ENCODE results near the gene ITSN1. TPM values are rescaled to one million over a fixed set of nuclear protein-coding genes. Genes with fewer than 3 reads are reported as not detected.

Gene ITSN1
- total RNA-seq, 4 donors from 2014 or later = 37.0 to 123 (median 61.1) TPM

DNA sequence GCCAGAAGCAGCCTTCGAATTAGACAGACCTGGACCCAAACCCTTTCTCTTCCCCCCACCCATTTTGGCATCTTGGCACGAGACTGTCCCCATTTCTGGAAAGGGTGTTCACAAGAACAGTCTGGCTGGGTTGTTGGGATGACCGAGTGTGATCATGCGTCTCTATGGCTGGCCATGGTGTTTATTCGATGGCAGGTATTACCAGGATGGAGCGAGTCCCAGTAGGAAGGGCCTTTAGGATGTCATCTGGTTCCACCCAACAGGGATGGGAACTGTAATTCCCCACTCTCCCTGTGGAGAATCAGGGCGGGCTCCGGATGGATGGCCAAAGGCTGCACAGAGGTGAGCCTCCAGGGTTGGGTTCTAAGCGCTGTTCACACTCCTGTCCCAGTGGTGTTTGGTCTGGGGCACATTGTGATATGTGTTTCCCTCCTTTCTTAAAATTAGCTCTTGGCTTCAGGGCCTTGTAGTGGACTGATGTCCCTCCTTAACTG is 306.7 kb downstream of the ITSN1 start:
- intact Hi-C loops (cut with DNase I; ENCODE audit: low total_unique reads) = no loop called here

More for the DNA sequence above, 306.7 kb downstream of the ITSN1 start:
- no peak overlapping the region for H3K4me3 ChIP-seq
- H3K4me1 ChIP-seq = peaks cover 16 to 28% (median 23%) of the 10 kb centered on the region in 4 donors
- 82 to 87% methylated on average over 4 to 9 of the region's 9 CpGs for WGBS, 2 donors (ENCODE audit: low coverage in 1 of 2)
- no peaks in the 10 kb centered on the region for H3K27me3 ChIP-seq
- TF ChIP-seq POLR2A (IDR thresholded peaks at IDR 0.05) (no peak), EP300 (IDR thresholded peaks at IDR 0.05; ENCODE audit: low read depth) (no peak), POLR2AphosphoS5 (IDR thresholded peaks at IDR 0.05) (no peak)
- TF ChIP-seq, protein P1, sequence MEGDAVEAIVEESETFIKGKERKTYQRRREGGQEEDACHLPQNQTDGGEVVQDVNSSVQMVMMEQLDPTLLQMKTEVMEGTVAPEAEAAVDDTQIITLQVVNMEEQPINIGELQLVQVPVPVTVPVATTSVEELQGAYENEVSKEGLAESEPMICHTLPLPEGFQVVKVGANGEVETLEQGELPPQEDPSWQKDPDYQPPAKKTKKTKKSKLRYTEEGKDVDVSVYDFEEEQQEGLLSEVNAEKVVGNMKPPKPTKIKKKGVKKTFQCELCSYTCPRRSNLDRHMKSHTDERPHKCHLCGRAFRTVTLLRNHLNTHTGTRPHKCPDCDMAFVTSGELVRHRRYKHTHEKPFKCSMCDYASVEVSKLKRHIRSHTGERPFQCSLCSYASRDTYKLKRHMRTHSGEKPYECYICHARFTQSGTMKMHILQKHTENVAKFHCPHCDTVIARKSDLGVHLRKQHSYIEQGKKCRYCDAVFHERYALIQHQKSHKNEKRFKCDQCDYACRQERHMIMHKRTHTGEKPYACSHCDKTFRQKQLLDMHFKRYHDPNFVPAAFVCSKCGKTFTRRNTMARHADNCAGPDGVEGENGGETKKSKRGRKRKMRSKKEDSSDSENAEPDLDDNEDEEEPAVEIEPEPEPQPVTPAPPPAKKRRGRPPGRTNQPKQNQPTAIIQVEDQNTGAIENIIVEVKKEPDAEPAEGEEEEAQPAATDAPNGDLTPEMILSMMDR (IDR thresholded peaks at IDR 0.05) = no peak
- no peaks in the 10 kb centered on the region for H3K9me3 ChIP-seq
- in situ Hi-C loops (cut with MboI; ENCODE audit: low pct_ligation_motif_present in 1 of 4, low pct_unique_long_range_greater_than_20kb in 1 of 4, low sequenced_read_pairs in 3 of 4) = loop anchor here in 1 of 4 donors (25.0 kb wide), 1 partner anchor 263 kb away; no protein-coding TSS in a partner anchor
- DNase-seq = no peak
- H3K36me3 ChIP-seq = no peaks in the 10 kb centered on the region
- peak overlapping the region; percentile 75 to 90 (median 84) for H3K27ac ChIP-seq

Other genes with a start within 250 kb of the ITSN1 start
- 100 to 1,000 TPM in 1 of 4 donors, 10 to 100 TPM in 3; 40.8 to 131 (median 76.6) TPM for gene IFNGR2, start 239.1 kb upstream of the ITSN1 start, total RNA-seq
- 100 to 1,000 TPM in 3 of 4 donors, 10 to 100 TPM in 1; 70.3 to 181 (median 105) TPM for gene TMEM50B, start 162.5 kb upstream of the ITSN1 start, total RNA-seq
- 1 to 10 TPM in 2 of 4 donors, not detected in 2; 3.0 to 3.7 TPM for gene DNAJC28, start 150.8 kb upstream of the ITSN1 start, total RNA-seq
- gene GART, start 100.4 kb upstream of the ITSN1 start, total RNA-seq = 100 to 1,000 TPM in 1 of 4 donors, 10 to 100 TPM in 3; 23.9 to 123 (median 68.5) TPM
- gene SON, start 99.5 kb upstream of the ITSN1 start, total RNA-seq = 100 to 1,000 TPM; 183 to 465 (median 223) TPM
- 1 to 10 TPM; 1.8 to 6.5 (median 3.5) TPM for gene DONSON, start 53.8 kb upstream of the ITSN1 start, total RNA-seq
- gene CRYZL1, start 760 bp upstream of the ITSN1 start, total RNA-seq = 10 to 100 TPM; 27.7 to 58.9 (median 43.6) TPM